ENCODE data around the gene UQCRC1. TPM values are rescaled to one million over a fixed set of nuclear protein-coding genes. Genes with fewer than 3 reads are reported as not detected.

UQCRC1 gene
- total RNA-seq, 1 donor from 2014 or later: 946 TPM

- TF ChIP-seq CTCF (IDR thresholded peaks at IDR 0.05; ENCODE audit: insufficient read depth, low read length, severe bottlenecking): no peak
- Histone ChIP-seq H3K27me3 (ENCODE audit: control insufficient read depth, insufficient read depth, low read length) (no peaks in the 10 kb centered on the region), H3K4me3 (ENCODE audit: low read depth, low read length) (no peak overlapping the region), H3K36me3 (ENCODE audit: control insufficient read depth, insufficient read depth, low read length) (peaks cover 8% of the 10 kb centered on the region)
- no peak for DNase-seq (ENCODE audit: low read depth)
- no peak for FAIRE-seq
These were observed 50.8 kb downstream of the UQCRC1 start for GRCh38 chr3:48558493-48559134.

- no peak for TF ChIP-seq CTCF (IDR thresholded peaks at IDR 0.05; ENCODE audit: insufficient read depth, low read length, severe bottlenecking)
- H3K4me3 ChIP-seq (ENCODE audit: low read depth, low read length): peak within 1 kb of the TSS; percentile 56
- no peak for FAIRE-seq
- peak; percentile 96 for DNase-seq (ENCODE audit: low read depth)
- no peaks in the 10 kb centered on the region for H3K27me3 ChIP-seq (ENCODE audit: control insufficient read depth, insufficient read depth, low read length)
- H3K36me3 ChIP-seq (ENCODE audit: control insufficient read depth, insufficient read depth, low read length): peaks cover 9% of the 10 kb centered on the region
These were observed 52.4 kb downstream of the UQCRC1 start, which contains the start of gene PFKFB4 for GRCh38 chr3:48556796-48557626. PFKFB4 (minus strand) TSS chr3:48556803; CDS start chr3:48556777, 26 bp downstream.

GRCh38 chr3:48555949-48556795 is 53.3 kb downstream of the UQCRC1 start:
- TF ChIP-seq CTCF (IDR thresholded peaks at IDR 0.05; ENCODE audit: insufficient read depth, low read length, severe bottlenecking): no peak
- FAIRE-seq (no peak), DNase-seq (ENCODE audit: low read depth) (no peak)
- peak overlapping the region; percentile 56 for H3K4me3 ChIP-seq (ENCODE audit: low read depth, low read length)
- H3K27me3 ChIP-seq (ENCODE audit: control insufficient read depth, insufficient read depth, low read length): no peaks in the 10 kb centered on the region
- peaks cover 9% of the 10 kb centered on the region for H3K36me3 ChIP-seq (ENCODE audit: control insufficient read depth, insufficient read depth, low read length)

GRCh38 chr3:48555231-48555948 is 54.1 kb downstream of the UQCRC1 start:
- DNase-seq (ENCODE audit: low read depth): no peak
- no peak for TF ChIP-seq CTCF (IDR thresholded peaks at IDR 0.05; ENCODE audit: insufficient read depth, low read length, severe bottlenecking)
- Histone ChIP-seq H3K27me3 (ENCODE audit: control insufficient read depth, insufficient read depth, low read length) (no peaks in the 10 kb centered on the region), H3K4me3 (ENCODE audit: low read depth, low read length) (no peak overlapping the region), H3K36me3 (ENCODE audit: control insufficient read depth, insufficient read depth, low read length) (peaks cover 9% of the 10 kb centered on the region)
- FAIRE-seq: no peak
